Stimulated activated CD8-positive, alpha-beta memory T cell treated with anti-CD3 and anti-CD28 coated beads, Interleukin-12 subunit alpha, Interleukin-12 subunit beta, amount 100 ng/mL, for 1 hour (primary cell): Measurements from ENCODE around the gene NAA80.
"Not testable (repeated sequence)": the region's sequence is repeated elsewhere in the genome, so short reads cannot be mapped to it uniquely, and the experiment has no call there.

ENCODE experiments used
- DNase-seq: peaks from one replicate; pipeline ENCODE4 v3.0.0-alpha.2; 2020; ENCODE audit warnings: low read depth

NAA80 gene

DNA sequence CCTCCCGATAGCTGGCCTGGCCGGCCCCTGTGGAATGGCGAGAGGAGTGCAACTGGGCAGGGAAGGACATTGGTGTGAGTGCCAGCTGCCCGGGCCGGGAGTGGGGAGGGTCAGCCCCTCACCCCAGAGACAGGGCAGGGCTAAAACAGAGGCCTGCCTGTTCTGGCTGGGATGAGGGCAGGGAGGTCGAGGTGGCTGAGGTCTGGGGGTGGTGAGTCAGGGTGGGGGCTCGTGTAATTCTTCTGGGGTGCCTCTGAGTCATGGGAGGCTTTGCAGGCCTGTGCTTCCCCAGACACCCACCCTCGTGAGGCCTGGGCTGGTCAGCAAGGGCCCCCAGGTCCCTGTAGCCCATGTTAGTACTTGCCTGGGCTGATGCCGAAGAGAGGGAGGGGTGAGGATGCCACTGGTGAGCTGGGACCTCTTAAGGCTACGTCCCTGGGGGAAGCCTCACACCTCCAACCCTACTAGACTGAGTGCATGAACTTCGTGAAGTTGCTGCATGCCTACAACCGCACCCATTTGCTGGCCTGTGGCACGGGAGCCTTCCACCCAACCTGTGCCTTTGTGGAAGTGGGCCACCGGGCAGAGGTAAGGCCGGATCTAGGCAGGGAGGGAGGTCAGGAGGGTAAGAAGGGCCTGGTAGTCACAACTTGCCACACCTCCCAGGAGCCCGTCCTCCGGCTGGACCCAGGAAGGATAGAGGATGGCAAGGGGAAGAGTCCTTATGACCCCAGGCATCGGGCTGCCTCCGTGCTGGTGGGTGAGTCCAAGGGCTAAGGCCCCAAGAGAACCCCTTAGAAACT lies 28.6 kb downstream of the NAA80 start:
- no peak for DNase-seq

GRCh38 chr3:50269977-50270413 lies 29.2 kb downstream of the NAA80 start:
- DNase-seq = no peak

DNA sequence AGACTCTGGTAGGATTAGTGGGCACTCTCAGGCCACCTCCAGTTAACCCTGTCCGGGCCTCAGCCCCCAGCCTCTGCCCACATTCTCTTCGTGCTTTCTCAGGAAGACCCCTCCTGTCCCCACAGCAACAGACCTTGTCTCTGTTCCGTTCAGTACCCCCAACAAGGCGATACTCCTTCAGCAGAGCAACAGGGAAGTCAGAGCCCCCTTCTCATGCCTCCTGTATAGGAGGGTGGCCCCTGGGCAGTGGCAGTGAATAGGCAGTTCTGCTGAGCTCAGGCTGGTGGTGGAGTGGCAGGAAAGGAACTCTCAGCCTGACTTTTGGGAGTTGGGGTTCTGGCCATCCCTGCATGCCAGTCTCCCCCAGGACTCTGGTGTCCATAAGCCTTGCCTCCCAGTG lies 29.7 kb downstream of the NAA80 start:
- DNase-seq = no peak

DNA sequence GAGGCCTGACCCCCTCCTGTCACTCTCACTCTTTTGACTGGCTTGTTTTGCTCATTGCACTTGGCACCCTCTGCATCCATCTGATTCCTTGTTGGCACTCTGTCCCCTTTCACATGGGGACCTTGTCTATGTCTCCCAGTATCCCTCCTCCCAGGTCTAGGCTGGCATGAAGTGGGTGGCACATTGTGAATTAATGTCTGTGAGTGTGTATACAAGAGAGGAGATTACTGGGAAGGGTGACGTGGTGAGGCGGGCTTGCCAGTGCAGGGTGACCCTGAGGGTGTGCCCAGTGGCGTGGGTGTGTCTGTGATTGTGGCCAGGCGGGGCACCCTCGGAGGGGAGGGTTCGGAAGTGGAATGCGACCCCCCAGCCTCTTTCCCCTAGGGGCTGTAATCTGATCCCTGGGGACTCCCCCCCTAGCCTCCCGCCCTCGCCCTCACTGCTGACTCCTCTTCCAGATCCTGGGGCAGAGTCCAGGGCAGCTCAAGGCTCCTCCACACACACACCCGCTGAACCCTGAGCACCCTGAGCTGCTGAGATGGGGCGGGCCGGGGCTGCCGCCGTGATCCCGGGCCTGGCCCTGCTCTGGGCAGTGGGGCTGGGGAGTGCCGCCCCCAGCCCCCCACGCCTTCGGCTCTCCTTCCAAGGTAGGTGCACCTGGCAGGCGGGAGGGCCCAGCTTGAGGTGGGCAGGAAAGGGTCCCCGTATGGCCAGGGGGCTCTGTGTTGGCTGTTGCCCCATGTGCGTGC lies 30.3 kb downstream of the NAA80 start, which contains the start of gene SEMA3B:
Gene SEMA3B (plus strand): TSS at position 445 of the 749 bp plus-strand sequence. CDS start 94 bp downstream, at position 539.
- DNase-seq = no peak

DNA sequence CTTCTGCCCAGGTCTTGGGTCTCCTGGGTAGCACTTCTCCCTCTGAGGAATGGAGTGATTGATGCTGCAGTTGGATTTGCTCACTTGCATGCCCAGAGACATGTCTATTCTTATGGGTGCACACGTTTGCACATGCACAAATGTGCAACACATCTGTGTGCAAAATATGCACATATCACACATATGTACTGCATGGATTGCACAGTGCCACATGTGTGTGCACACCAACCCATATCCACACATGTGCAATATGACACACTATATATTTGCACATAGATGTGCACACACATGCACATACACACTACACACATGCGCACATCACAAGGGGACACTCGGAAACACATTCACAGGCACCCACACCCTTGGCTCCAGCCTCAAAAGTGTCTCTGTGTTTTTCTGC lies 30.9 kb downstream of the NAA80 start:
- no peak for DNase-seq

- no peak for DNase-seq
Observed at GRCh38 chr3:50267280-50267913, 31.8 kb downstream of the NAA80 start.

GRCh38 chr3:50266836-50267235 lies 32.4 kb downstream of the NAA80 start:
- DNase-seq = no peak

DNA sequence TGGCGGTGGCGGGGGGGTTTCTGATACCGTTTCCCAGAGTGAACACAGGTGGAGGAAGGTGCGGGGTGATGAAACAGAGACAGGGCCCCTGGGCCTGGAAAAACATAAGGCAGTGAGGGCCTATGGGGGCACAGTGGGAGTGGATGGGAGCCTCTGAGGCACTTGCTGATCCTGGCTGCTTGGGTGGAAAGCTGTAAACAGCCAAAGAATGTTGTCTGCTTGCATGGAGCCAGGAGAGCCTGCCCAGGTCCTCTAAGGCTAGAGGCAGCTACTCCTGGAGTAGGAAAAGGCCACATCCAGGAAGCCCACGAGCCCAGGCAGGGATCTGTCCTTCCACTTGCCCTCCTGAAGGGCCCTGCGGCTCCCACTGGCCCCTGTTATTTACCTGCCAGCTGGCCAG lies 33.2 kb downstream of the NAA80 start:
- no peak for DNase-seq

DNA sequence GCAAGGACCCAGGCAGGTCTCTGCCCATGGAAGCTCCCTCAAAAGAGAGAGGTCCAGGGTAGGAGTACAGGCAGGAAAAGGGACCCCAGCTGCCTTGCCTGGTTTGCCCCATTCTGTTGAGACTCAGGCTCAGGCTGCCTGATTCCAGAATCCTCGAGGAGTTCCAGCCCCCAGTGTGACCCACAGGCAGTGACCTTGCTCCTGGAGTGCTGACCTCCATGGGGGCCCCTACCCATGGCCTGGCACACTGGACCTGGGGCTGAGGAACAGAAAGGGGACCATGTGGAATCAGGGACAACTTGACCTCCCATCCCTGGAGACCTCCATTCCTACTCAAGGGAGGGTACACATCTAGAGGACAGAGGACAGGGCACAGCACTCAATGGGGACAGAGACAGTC lies 33.6 kb downstream of the NAA80 start:
- no peak for DNase-seq

DNA sequence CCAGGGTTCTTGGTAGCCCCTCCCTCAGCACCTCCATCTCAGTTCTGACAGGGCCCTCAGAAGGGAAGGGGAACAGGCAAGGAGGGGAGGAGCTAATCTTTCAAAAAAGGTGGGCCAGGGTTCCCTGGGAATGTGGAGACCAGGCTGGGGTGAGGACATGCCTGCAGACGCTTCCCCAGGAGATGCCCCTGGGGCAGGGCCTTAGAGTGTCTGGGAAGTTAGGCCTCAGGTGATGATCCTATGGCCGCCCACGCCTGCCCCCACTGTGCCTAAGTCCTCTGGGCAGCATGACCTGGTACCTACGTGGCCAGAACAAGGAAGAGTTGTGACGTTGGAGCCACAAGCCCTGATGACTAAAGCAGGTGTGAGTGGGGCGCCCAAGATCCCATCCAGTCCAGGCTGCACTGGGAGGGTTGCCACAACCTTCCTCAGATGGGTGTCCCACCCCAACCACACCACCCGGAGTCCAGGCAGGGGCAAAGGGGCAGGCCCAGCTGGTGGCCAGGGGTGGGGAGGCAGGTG lies 34.2 kb downstream of the NAA80 start:
- DNase-seq = no peak

- DNase-seq = no peak
Observed at GRCh38 chr3:50264383-50264963, 34.7 kb downstream of the NAA80 start.

GRCh38 chr3:50263478-50264382 lies 35.5 kb downstream of the NAA80 start:
- DNase-seq = no peak

DNA sequence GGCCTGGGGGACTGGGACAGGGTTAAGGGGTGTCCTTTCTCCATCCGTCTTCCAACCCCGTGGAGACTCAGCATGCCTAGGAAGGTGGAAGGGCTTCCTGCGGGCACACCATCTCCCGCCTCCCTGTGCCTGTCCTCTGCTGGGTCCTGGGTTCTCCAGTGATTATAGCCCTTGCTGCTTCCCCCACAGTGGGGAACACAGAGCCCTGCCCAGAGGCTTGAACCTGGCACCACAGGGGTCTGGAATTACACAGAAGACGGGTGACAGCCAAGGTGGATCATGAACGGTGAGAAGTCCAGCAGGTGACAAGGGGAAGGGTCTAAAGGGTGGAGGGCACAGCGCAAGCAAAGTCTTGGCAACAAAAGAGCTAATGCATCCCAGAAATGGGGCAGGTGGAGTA lies 36.4 kb downstream of the NAA80 start:
- no peak for DNase-seq

DNA sequence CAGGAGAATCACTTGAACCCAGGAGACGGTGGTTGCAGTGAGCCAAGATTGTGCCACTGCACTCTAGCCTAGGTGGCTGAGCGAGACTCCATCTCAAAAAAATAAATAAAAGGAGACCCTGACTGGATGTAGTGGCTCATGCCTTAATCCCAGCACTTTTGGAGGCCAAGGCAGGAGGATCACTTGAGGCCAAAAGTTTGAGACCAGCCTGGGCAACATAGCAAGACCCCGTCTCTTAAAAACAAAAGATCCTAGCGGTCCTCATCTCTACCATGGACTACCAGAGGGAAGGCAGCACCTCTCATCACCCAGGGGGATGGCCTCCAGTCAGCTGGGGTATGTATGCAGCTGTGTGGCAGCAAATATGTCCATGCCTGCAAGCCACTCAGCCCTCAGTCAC lies 37.0 kb downstream of the NAA80 start:
- DNase-seq = not testable (repeated sequence)

- DNase-seq = no peak
Observed at GRCh38 chr3:50261505-50261904, 37.7 kb downstream of the NAA80 start.

GRCh38 chr3:50260942-50261441 lies 38.2 kb downstream of the NAA80 start:
- DNase-seq = no peak

- DNase-seq = peak; percentile 68
Observed at GRCh38 chr3:50260027-50260941, 38.9 kb downstream of the NAA80 start.

DNA sequence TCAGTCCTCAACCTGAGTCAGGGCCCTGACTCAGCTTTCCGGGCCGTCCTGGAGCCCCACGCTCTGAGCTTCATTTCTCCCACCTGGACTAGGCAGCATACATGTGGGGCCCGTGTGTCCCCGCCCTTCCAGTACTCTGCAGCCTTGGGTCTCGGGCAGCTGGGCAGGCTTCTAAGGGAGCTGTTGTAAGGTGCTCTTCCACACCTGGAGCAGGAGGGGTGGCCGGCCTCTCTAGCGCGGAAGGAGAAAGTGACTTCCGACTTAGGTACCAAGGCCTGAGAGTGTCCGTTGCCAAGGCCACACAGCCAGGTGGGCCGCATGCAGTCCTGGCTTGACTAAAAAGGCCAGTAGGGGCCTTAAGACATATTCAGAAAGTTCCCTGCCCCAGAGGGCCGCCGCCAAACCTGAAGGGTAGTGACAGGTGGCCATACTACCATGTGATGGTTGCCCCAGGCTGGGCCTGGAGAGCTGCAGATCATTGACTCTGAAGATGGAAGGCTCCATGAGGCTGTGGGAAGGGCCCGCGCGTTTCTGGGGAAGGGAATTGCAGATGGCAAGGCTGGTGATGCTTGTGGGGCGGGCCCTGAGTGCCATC lies 39.7 kb downstream of the NAA80 start:
- no peak for DNase-seq

DNA sequence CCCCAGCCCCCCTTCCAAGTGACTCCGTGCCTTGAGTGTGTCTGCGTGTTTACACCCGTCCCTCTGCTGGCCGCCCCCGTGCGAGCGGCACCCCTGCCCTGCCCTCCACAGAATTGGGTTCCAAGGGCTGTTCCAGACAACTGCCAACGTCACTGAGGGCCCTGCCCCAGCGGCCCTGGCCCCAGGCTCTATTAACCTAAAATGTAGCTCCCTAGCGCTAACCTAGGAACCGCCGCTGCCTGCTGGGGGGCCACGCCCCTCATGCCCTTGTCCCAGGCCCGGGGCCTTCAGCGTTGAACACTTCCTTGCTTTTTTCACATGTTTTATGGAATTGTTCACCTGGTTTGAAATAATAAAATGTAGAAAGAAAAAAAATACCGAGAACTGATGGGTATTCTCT lies 40.2 kb downstream of the NAA80 start:
- no peak for DNase-seq
